ENCODE results near the gene LRRC31. TPM values are rescaled to one million over a fixed set of nuclear protein-coding genes. Genes with fewer than 3 reads are reported as not detected.

Gene LRRC31
- total and polyA plus RNA-seq, 4 experiments from 2014 or later = not detected

DNA sequence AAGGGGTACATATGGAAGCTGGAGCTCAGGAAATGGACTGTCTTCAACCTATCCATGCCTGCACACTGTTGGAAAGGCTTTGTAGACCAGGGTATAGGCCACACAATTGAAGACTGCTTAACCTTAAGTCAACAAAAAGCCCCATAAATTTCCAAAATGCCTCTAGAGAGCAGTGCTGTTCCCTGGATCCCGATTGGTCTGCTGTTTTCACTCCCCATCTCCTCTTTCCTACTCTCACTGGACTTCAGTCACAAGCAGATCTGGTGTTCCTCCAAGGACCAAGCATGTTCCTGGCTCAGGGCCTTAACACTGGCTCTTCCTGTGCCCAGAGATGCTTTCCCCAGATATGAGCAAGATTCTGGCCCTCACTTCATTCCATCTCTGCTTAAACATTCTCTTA lies 34.2 kb downstream of the LRRC31 start:
- H3K4me1 Mint-ChIP-seq = no peaks in the 10 kb centered on the region
- Histone ChIP-seq H3K36me3 (ENCODE audit: insufficient read depth, low read length) (no peaks in the 10 kb centered on the region), H3K27me3 (ENCODE audit: insufficient read depth, low read length) (no peaks in the 10 kb centered on the region), H3K9me3 (ENCODE audit: control insufficient read depth in 1 of 2, low read length in 2 of 2) (no peaks in the 10 kb centered on the region), H3K4me3 (ENCODE audit: low read length in 2 of 2) (no peak overlapping the region), H3K4me1 (ENCODE audit: insufficient read depth, low read length) (no peaks in the 10 kb centered on the region), H3K27ac (ENCODE audit: low read depth, low read length) (no peak overlapping the region)
- intact Hi-C loops (cut with micrococcal nuclease) = no loop called here
- H3K27me3 Mint-ChIP-seq = peaks cover 9 to 11% of the 10 kb centered on the region in 2 donors
- H3K27ac Mint-ChIP-seq = no peak overlapping the region
- no peaks in the 10 kb centered on the region for H3K9me3 Mint-ChIP-seq
- H3K4me3 Mint-ChIP-seq = no peak overlapping the region
- ChIA-PET POLR2A (ENCODE audit: partially characterized antibody) (no interaction called here), CTCF (ENCODE audit: partially characterized antibody) (no interaction called here)
- no peaks in the 10 kb centered on the region for H3K36me3 Mint-ChIP-seq
- no peak for DNase-seq

GRCh38 chr3:169827712-169828111 lies 42.0 kb downstream of the LRRC31 start:
- H3K36me3 ChIP-seq (ENCODE audit: insufficient read depth, low read length) = no peaks in the 10 kb centered on the region
- Mint-ChIP-seq H3K4me3 (no peak overlapping the region), H3K9me3 (no peaks in the 10 kb centered on the region), H3K27me3 (peaks cover 6 to 17% of the 10 kb centered on the region in 2 donors), H3K27ac (no peak overlapping the region), H3K4me1 (no peaks in the 10 kb centered on the region), H3K36me3 (no peaks in the 10 kb centered on the region)
- H3K4me3 ChIP-seq (ENCODE audit: low read length in 2 of 2) = no peak overlapping the region
- ChIA-PET CTCF (ENCODE audit: partially characterized antibody) (no interaction called here), POLR2A (ENCODE audit: partially characterized antibody) (no interaction called here)
- DNase-seq = no peak
- no peaks in the 10 kb centered on the region for H3K4me1 ChIP-seq (ENCODE audit: insufficient read depth, low read length)
- no peaks in the 10 kb centered on the region for H3K9me3 ChIP-seq (ENCODE audit: control insufficient read depth in 1 of 2, low read length in 2 of 2)
- no peaks in the 10 kb centered on the region for H3K27me3 ChIP-seq (ENCODE audit: insufficient read depth, low read length)
- H3K27ac ChIP-seq (ENCODE audit: low read depth, low read length) = no peak overlapping the region
- intact Hi-C loops (cut with micrococcal nuclease) = no loop called here

- no peaks in the 10 kb centered on the region for H3K27me3 ChIP-seq (ENCODE audit: insufficient read depth, low read length)
- no peaks in the 10 kb centered on the region for H3K36me3 Mint-ChIP-seq
- intact Hi-C loops (cut with micrococcal nuclease) = no loop called here
- POLR2A ChIA-PET (ENCODE audit: partially characterized antibody) = no interaction called here
- CTCF ChIA-PET (ENCODE audit: partially characterized antibody) = interaction anchor here (0.7 to 0.9 kb wide), 2 partner anchors 14 to 38 kb away, joined by 3 read pairs; no protein-coding TSS in a partner anchor
- H3K27me3 Mint-ChIP-seq = peaks cover 14 to 16% of the 10 kb centered on the region in 2 donors
- no peak overlapping the region for H3K27ac ChIP-seq (ENCODE audit: low read depth, low read length)
- no peak overlapping the region for H3K4me3 Mint-ChIP-seq
- H3K36me3 ChIP-seq (ENCODE audit: insufficient read depth, low read length) = no peaks in the 10 kb centered on the region
- H3K4me1 Mint-ChIP-seq = no peaks in the 10 kb centered on the region
- no peaks in the 10 kb centered on the region for H3K9me3 ChIP-seq (ENCODE audit: control insufficient read depth in 1 of 2, low read length in 2 of 2)
- H3K9me3 Mint-ChIP-seq = no peaks in the 10 kb centered on the region
- H3K4me3 ChIP-seq (ENCODE audit: low read length in 2 of 2) = no peak overlapping the region
- H3K27ac Mint-ChIP-seq = no peak overlapping the region
- no peak for DNase-seq
- no peaks in the 10 kb centered on the region for H3K4me1 ChIP-seq (ENCODE audit: insufficient read depth, low read length)
Measured at GRCh38 chr3:169825316-169825715, 44.4 kb downstream of the LRRC31 start.

GRCh38 chr3:169822983-169823382 lies 46.8 kb downstream of the LRRC31 start:
- DNase-seq = no peak
- H3K4me3 Mint-ChIP-seq = no peak overlapping the region
- no peaks in the 10 kb centered on the region for H3K4me1 Mint-ChIP-seq
- no peak overlapping the region for H3K27ac ChIP-seq (ENCODE audit: low read depth, low read length)
- H3K36me3 Mint-ChIP-seq = no peaks in the 10 kb centered on the region
- H3K27me3 ChIP-seq (ENCODE audit: insufficient read depth, low read length) = no peaks in the 10 kb centered on the region
- no peaks in the 10 kb centered on the region for H3K9me3 ChIP-seq (ENCODE audit: control insufficient read depth in 1 of 2, low read length in 2 of 2)
- no peak overlapping the region for H3K27ac Mint-ChIP-seq
- POLR2A ChIA-PET (ENCODE audit: partially characterized antibody) = interaction anchor here (1.3 kb wide), 1 partner anchor 10 kb away, joined by 3 read pairs; the partner anchor contains the start of genes LRRC34 and LRRIQ4
- intact Hi-C loops (cut with micrococcal nuclease) = no loop called here
- CTCF ChIA-PET (ENCODE audit: partially characterized antibody) = interaction anchor here (1.0 to 1.5 kb wide), 2 partner anchors 64 to 989 kb away, joined by 3 read pairs; no protein-coding TSS in a partner anchor
- H3K9me3 Mint-ChIP-seq = no peaks in the 10 kb centered on the region
- H3K4me3 ChIP-seq (ENCODE audit: low read length in 2 of 2) = no peak overlapping the region
- peaks cover 16 to 27% of the 10 kb centered on the region in 2 donors for H3K27me3 Mint-ChIP-seq
- no peaks in the 10 kb centered on the region for H3K36me3 ChIP-seq (ENCODE audit: insufficient read depth, low read length)
- H3K4me1 ChIP-seq (ENCODE audit: insufficient read depth, low read length) = no peaks in the 10 kb centered on the region

- CTCF ChIA-PET (ENCODE audit: partially characterized antibody) = interaction anchor here (1.0 to 1.5 kb wide), 2 partner anchors 64 to 990 kb away, joined by 3 read pairs; no protein-coding TSS in a partner anchor
Measured at GRCh38 chr3:169822540-169822939, 47.2 kb downstream of the LRRC31 start.

GRCh38 chr3:169822091-169822490 lies 47.6 kb downstream of the LRRC31 start:
- no peaks in the 10 kb centered on the region for H3K36me3 Mint-ChIP-seq
- no peak for DNase-seq
- H3K36me3 ChIP-seq (ENCODE audit: insufficient read depth, low read length) = no peaks in the 10 kb centered on the region
- H3K9me3 ChIP-seq (ENCODE audit: control insufficient read depth in 1 of 2, low read length in 2 of 2) = no peaks in the 10 kb centered on the region
- peaks cover 17 to 28% of the 10 kb centered on the region in 2 donors for H3K27me3 Mint-ChIP-seq
- H3K4me3 ChIP-seq (ENCODE audit: low read length in 2 of 2) = no peak overlapping the region
- no peaks in the 10 kb centered on the region for H3K4me1 Mint-ChIP-seq
- ChIA-PET CTCF (ENCODE audit: partially characterized antibody) (interaction anchor here (1.5 kb wide), 1 partner anchor 990 kb away, joined by 3 read pairs; no protein-coding TSS in a partner anchor), POLR2A (ENCODE audit: partially characterized antibody) (interaction anchor here (1.3 kb wide), 1 partner anchor 10 kb away, joined by 3 read pairs; the partner anchor contains the start of genes LRRC34 and LRRIQ4)
- intact Hi-C loops (cut with micrococcal nuclease) = no loop called here
- no peak overlapping the region for H3K27ac ChIP-seq (ENCODE audit: low read depth, low read length)
- H3K4me1 ChIP-seq (ENCODE audit: insufficient read depth, low read length) = no peaks in the 10 kb centered on the region
- H3K4me3 Mint-ChIP-seq = no peak overlapping the region
- no peaks in the 10 kb centered on the region for H3K27me3 ChIP-seq (ENCODE audit: insufficient read depth, low read length)
- no peak overlapping the region for H3K27ac Mint-ChIP-seq
- H3K9me3 Mint-ChIP-seq = peaks cover 0 to 5% (median 0%) of the 10 kb centered on the region in 8 donors

More at GRCh38 chr3:169822540-169822939, 47.2 kb downstream of the LRRC31 start:
- Mint-ChIP-seq H3K27ac (no peak overlapping the region), H3K27me3 (peaks cover 17 to 28% of the 10 kb centered on the region in 2 donors), H3K36me3 (no peaks in the 10 kb centered on the region), H3K9me3 (peaks cover 0 to 3% (median 0%) of the 10 kb centered on the region in 8 donors), H3K4me1 (no peaks in the 10 kb centered on the region), H3K4me3 (no peak overlapping the region)
- H3K36me3 ChIP-seq (ENCODE audit: insufficient read depth, low read length) = no peaks in the 10 kb centered on the region
- POLR2A ChIA-PET (ENCODE audit: partially characterized antibody) = interaction anchor here (1.3 kb wide), 1 partner anchor 10 kb away, joined by 3 read pairs; the partner anchor contains the start of genes LRRC34 and LRRIQ4
- H3K27ac ChIP-seq (ENCODE audit: low read depth, low read length) = no peak overlapping the region
- H3K9me3 ChIP-seq (ENCODE audit: control insufficient read depth in 1 of 2, low read length in 2 of 2) = no peaks in the 10 kb centered on the region
- H3K27me3 ChIP-seq (ENCODE audit: insufficient read depth, low read length) = no peaks in the 10 kb centered on the region
- no peaks in the 10 kb centered on the region for H3K4me1 ChIP-seq (ENCODE audit: insufficient read depth, low read length)
- DNase-seq = no peak
- no peak overlapping the region for H3K4me3 ChIP-seq (ENCODE audit: low read length in 2 of 2)
- intact Hi-C loops (cut with micrococcal nuclease) = no loop called here

GRCh38 chr3:169818316-169818715 lies 51.4 kb downstream of the LRRC31 start:
- no peaks in the 10 kb centered on the region for H3K27me3 ChIP-seq (ENCODE audit: insufficient read depth, low read length)
- no peaks in the 10 kb centered on the region for H3K36me3 ChIP-seq (ENCODE audit: insufficient read depth, low read length)
- peaks cover 13 to 24% of the 10 kb centered on the region in 2 donors for H3K27me3 Mint-ChIP-seq
- ChIA-PET CTCF (ENCODE audit: partially characterized antibody) (interaction anchor here (1.1 kb wide), 1 partner anchor 26 kb away, joined by 3 read pairs; no protein-coding TSS in a partner anchor), POLR2A (ENCODE audit: partially characterized antibody) (no interaction called here)
- H3K9me3 Mint-ChIP-seq = peaks cover 0 to 22% (median 12%) of the 10 kb centered on the region in 8 donors
- H3K27ac ChIP-seq (ENCODE audit: low read depth, low read length) = no peak overlapping the region
- H3K4me3 Mint-ChIP-seq = no peak overlapping the region
- DNase-seq = no peak
- no peak overlapping the region for H3K4me3 ChIP-seq (ENCODE audit: low read length in 2 of 2)
- H3K27ac Mint-ChIP-seq = no peak overlapping the region
- H3K9me3 ChIP-seq (ENCODE audit: control insufficient read depth in 1 of 2, low read length in 2 of 2) = peaks cover 0 to 8% of the 10 kb centered on the region in 2 donors
- peaks cover 9% of the 10 kb centered on the region for H3K4me1 ChIP-seq (ENCODE audit: insufficient read depth, low read length)
- peaks cover 8 to 12% (median 10%) of the 10 kb centered on the region in 4 donors for H3K4me1 Mint-ChIP-seq
- peaks cover 0 to 5% of the 10 kb centered on the region in 2 donors for H3K36me3 Mint-ChIP-seq
- intact Hi-C loops (cut with micrococcal nuclease) = no loop called here

Data from CD4-positive, alpha-beta memory T cell (primary cell).